Esophagus squamous epithelium (tissue), 4 donors: ENCODE data around the gene EVX2.

Experiments used
- CTCF ChIP-seq, 6 experiments: fragments of 450-650 bp in 4 of 6; fragments of 200-600 bp in 2 of 6; sonication (generic) in 2 of 6; IDR thresholded peaks; one replicate each; pipeline ENCODE4 v1.5.1; 2016 to 2019; ENCODE audit warnings: antibody characterized with exemption in 6 of 6, mild to moderate bottlenecking in 4 of 6, moderate library complexity in 4 of 6
- POLR2A ChIP-seq, 4 donors: fragments of 450-650 bp; IDR thresholded peaks; one replicate each; pipeline ENCODE4 v1.6.1; 2017; ENCODE audit warnings: antibody characterized with exemption in 4 of 4, mild to moderate bottlenecking in 4 of 4, moderate library complexity in 3 of 4

- TF ChIP-seq CTCF (IDR thresholded peaks at IDR 0.05): no peak
- TF ChIP-seq POLR2A (IDR thresholded peaks at IDR 0.05): no peak
These were observed 33.5 kb upstream of the EVX2 start for GRCh38 chr2:176117162-176117822.
